Large intestine (tissue), 12 donors: ENCODE measurements around the gene AMMECR1L. TPM values are rescaled to one million over a fixed set of nuclear protein-coding genes. Genes with fewer than 3 reads are reported as not detected.
"Not testable (repeated sequence)": the region's sequence is repeated elsewhere in the genome, so short reads cannot be mapped to it uniquely, and the experiment has no call there.

Experiments used
- DNase-seq, 2 donors: peaks; one replicate each; pipeline versions ENCODE4 v3.0.0 to v3.0.0-alpha.2; 2013
- H3K27ac ChIP-seq: one replicate; pipeline ENCODE4 v1.5.1; 2013; ENCODE audit warnings: low read length
- H3K27me3 ChIP-seq: 2 replicates; pipeline ENCODE4 v1.6.1; 2013; ENCODE audit warnings: low read length; ENCODE audit not compliant: control insufficient read depth, insufficient read depth
- H3K36me3 ChIP-seq: 2 replicates; pipeline ENCODE4 v1.6.1; 2013; ENCODE audit warnings: low read length; ENCODE audit not compliant: control insufficient read depth, insufficient read depth
- H3K4me1 ChIP-seq: one replicate; pipeline ENCODE4 v1.6.1; 2013; ENCODE audit warnings: low read length; ENCODE audit not compliant: control insufficient read depth, insufficient read depth
- H3K4me3 ChIP-seq: one replicate; pipeline ENCODE4 v1.5.1; 2013; ENCODE audit warnings: low read length
- H3K9me3 ChIP-seq: one replicate; pipeline ENCODE4 v1.6.1; 2013; ENCODE audit warnings: mild to moderate bottlenecking, low read depth, low read length, moderate library complexity; ENCODE audit not compliant: control insufficient read depth
- WGBS: methylation state at CpG from one replicate; pipeline ENCODE4 v1.1.5; 2013; ENCODE audit warnings: low lambda C conversion rate; ENCODE audit not compliant: insufficient coverage; 5-methylcytosine and 5-hydroxymethylcytosine counted together
- long read RNA-seq, 11 donors: transcript quantifications; one replicate each; lab custom pipeline, GENCODE V29; 2026
- polyA plus RNA-seq: library from polyadenylated mRNA; unstranded; fragments of 120-200 nt; gene quantifications from one replicate; pipeline ENCODE4 v1.2.1, GENCODE V29; 2013

The AMMECR1L gene
- polyA plus RNA-seq: 15.4 TPM
- long read RNA-seq, donor 1, full-length matches to known transcripts: 2 of 2 reads
- long read RNA-seq, donor 1, partial matches to known transcripts: 0 of 2 reads
- long read RNA-seq, donor 1, other reads (novel, unspliced or antisense): 0 of 2 reads
- long read RNA-seq, donor 2: 0 reads
- long read RNA-seq, donor 3: 0 reads
- long read RNA-seq, donor 4: 0 reads
- long read RNA-seq, donor 5, full-length matches to known transcripts: 1 of 1 reads
- long read RNA-seq, donor 5, partial matches to known transcripts: 0 of 1 reads
- long read RNA-seq, donor 5, other reads (novel, unspliced or antisense): 0 of 1 reads
- long read RNA-seq, donor 6, full-length matches to known transcripts: 5 of 5 reads
- long read RNA-seq, donor 6, partial matches to known transcripts: 0 of 5 reads
- long read RNA-seq, donor 6, other reads (novel, unspliced or antisense): 0 of 5 reads
- long read RNA-seq, donor 7: 0 reads
- long read RNA-seq, donor 8, full-length matches to known transcripts: 1 of 1 reads
- long read RNA-seq, donor 8, partial matches to known transcripts: 0 of 1 reads
- long read RNA-seq, donor 8, other reads (novel, unspliced or antisense): 0 of 1 reads
- long read RNA-seq, donor 9, full-length matches to known transcripts: 1 of 1 reads
- long read RNA-seq, donor 9, partial matches to known transcripts: 0 of 1 reads
- long read RNA-seq, donor 9, other reads (novel, unspliced or antisense): 0 of 1 reads
- long read RNA-seq, donor 10, full-length matches to known transcripts: 1 of 1 reads
- long read RNA-seq, donor 10, partial matches to known transcripts: 0 of 1 reads
- long read RNA-seq, donor 10, other reads (novel, unspliced or antisense): 0 of 1 reads
- long read RNA-seq, donor 11, full-length matches to known transcripts: 2 of 2 reads
- long read RNA-seq, donor 11, partial matches to known transcripts: 0 of 2 reads
- long read RNA-seq, donor 11, other reads (novel, unspliced or antisense): 0 of 2 reads

GRCh38 chr2:127885780-127886592, at the start of gene AMMECR1L:
Gene AMMECR1L (minus strand): TSS chr2:127885956. CDS start chr2:127874234, 11,722 bp downstream.
- WGBS: no CpG with 5 or more reads among the region's 85 CpGs
- peak; percentile 59 to 87 for DNase-seq
- H3K4me1 ChIP-seq: peaks cover 16% of the 10 kb centered on the region
- H3K4me3 ChIP-seq: peak within 1 kb of the TSS; percentile 62
- H3K9me3 ChIP-seq, H3K27me3 ChIP-seq: not testable (repeated sequence)
- peaks cover 19% of the 10 kb centered on the region for H3K36me3 ChIP-seq
- peak within 1 kb of the TSS; percentile 89 for H3K27ac ChIP-seq

GRCh38 chr2:127935337-127935736, 49.6 kb upstream of the AMMECR1L start:
- Histone ChIP-seq H3K4me1 (no peaks in the 10 kb centered on the region), H3K36me3 (peaks cover 1% of the 10 kb centered on the region), H3K9me3 (no peaks in the 10 kb centered on the region), H3K27me3 (no peaks in the 10 kb centered on the region), H3K4me3 (no peak overlapping the region), H3K27ac (no peak overlapping the region)
- no CpG with 5 or more reads among the region's 6 CpGs for WGBS
- no peak for DNase-seq

- H3K27ac ChIP-seq: no peak overlapping the region
- no peak for DNase-seq
These were observed 46.6 kb upstream of the AMMECR1L start for GRCh38 chr2:127932199-127932876.

GRCh38 chr2:127929449-127929848, 43.7 kb upstream of the AMMECR1L start:
- DNase-seq: no peak
- H3K27me3 ChIP-seq: no peaks in the 10 kb centered on the region
- WGBS: no CpG with 5 or more reads among the region's 1 CpG
- no peak overlapping the region for H3K4me3 ChIP-seq
- H3K9me3 ChIP-seq: no peaks in the 10 kb centered on the region
- no peaks in the 10 kb centered on the region for H3K4me1 ChIP-seq
- no peak overlapping the region for H3K27ac ChIP-seq
- no peaks in the 10 kb centered on the region for H3K36me3 ChIP-seq

More at GRCh38 chr2:127932199-127932876, 46.6 kb upstream of the AMMECR1L start:
- H3K36me3 ChIP-seq: no peaks in the 10 kb centered on the region
- H3K9me3 ChIP-seq: no peaks in the 10 kb centered on the region
- no peak overlapping the region for H3K4me3 ChIP-seq
- H3K27me3 ChIP-seq: no peaks in the 10 kb centered on the region
- no peaks in the 10 kb centered on the region for H3K4me1 ChIP-seq
- WGBS: 27% methylated on average over 3 of the region's 7 CpGs

- no peaks in the 10 kb centered on the region for H3K4me1 ChIP-seq
- H3K27me3 ChIP-seq: no peaks in the 10 kb centered on the region
- WGBS: 100% methylated on average over 2 of the region's 3 CpGs
- no peaks in the 10 kb centered on the region for H3K36me3 ChIP-seq
- no peaks in the 10 kb centered on the region for H3K9me3 ChIP-seq
- H3K4me3 ChIP-seq: no peak overlapping the region
- no peak for DNase-seq
- H3K27ac ChIP-seq: no peak overlapping the region
These were observed 41.6 kb upstream of the AMMECR1L start for GRCh38 chr2:127927384-127927783.

- no peaks in the 10 kb centered on the region for H3K27me3 ChIP-seq
- H3K27ac ChIP-seq: no peak overlapping the region
- no peak overlapping the region for H3K4me3 ChIP-seq
- H3K9me3 ChIP-seq: no peaks in the 10 kb centered on the region
- no peaks in the 10 kb centered on the region for H3K36me3 ChIP-seq
- H3K4me1 ChIP-seq: no peaks in the 10 kb centered on the region
- WGBS: no CpG with 5 or more reads among the region's 4 CpGs
- no peak for DNase-seq
These were observed 32.2 kb upstream of the AMMECR1L start for GRCh38 chr2:127917916-127918315.

GRCh38 chr2:127913808-127914457, 28.2 kb upstream of the AMMECR1L start:
- no peaks in the 10 kb centered on the region for H3K4me1 ChIP-seq
- H3K27ac ChIP-seq: no peak overlapping the region
- no peaks in the 10 kb centered on the region for H3K27me3 ChIP-seq
- no peak overlapping the region for H3K4me3 ChIP-seq
- 90% methylated on average over 2 of the region's 8 CpGs for WGBS
- no peaks in the 10 kb centered on the region for H3K9me3 ChIP-seq
- no peaks in the 10 kb centered on the region for H3K36me3 ChIP-seq
- DNase-seq: no peak

GRCh38 chr2:127911737-127912136, 26.0 kb upstream of the AMMECR1L start:
- no peak overlapping the region for H3K4me3 ChIP-seq
- 88% methylated on average over 1 of the region's 2 CpGs for WGBS

GRCh38 chr2:127910415-127910814, 24.7 kb upstream of the AMMECR1L start:
- Histone ChIP-seq H3K27ac (no peak overlapping the region), H3K27me3 (no peaks in the 10 kb centered on the region), H3K36me3 (no peaks in the 10 kb centered on the region), H3K4me1 (no peaks in the 10 kb centered on the region), H3K9me3 (no peaks in the 10 kb centered on the region), H3K4me3 (no peak overlapping the region)
- WGBS: 80% methylated on average over 1 of the region's 3 CpGs
- DNase-seq: no peak

More at GRCh38 chr2:127911737-127912136, 26.0 kb upstream of the AMMECR1L start:
- DNase-seq: no peak
- H3K27me3 ChIP-seq: no peaks in the 10 kb centered on the region
- H3K36me3 ChIP-seq: no peaks in the 10 kb centered on the region
- H3K4me1 ChIP-seq: no peaks in the 10 kb centered on the region
- H3K27ac ChIP-seq: no peak overlapping the region
- H3K9me3 ChIP-seq: no peaks in the 10 kb centered on the region
